ENCODE measurements around the gene MYT1.
"Not testable (repeated sequence)": the region's sequence is repeated elsewhere in the genome, so short reads cannot be mapped to it uniquely, and the experiment has no call there.

MYT1 gene

DNA sequence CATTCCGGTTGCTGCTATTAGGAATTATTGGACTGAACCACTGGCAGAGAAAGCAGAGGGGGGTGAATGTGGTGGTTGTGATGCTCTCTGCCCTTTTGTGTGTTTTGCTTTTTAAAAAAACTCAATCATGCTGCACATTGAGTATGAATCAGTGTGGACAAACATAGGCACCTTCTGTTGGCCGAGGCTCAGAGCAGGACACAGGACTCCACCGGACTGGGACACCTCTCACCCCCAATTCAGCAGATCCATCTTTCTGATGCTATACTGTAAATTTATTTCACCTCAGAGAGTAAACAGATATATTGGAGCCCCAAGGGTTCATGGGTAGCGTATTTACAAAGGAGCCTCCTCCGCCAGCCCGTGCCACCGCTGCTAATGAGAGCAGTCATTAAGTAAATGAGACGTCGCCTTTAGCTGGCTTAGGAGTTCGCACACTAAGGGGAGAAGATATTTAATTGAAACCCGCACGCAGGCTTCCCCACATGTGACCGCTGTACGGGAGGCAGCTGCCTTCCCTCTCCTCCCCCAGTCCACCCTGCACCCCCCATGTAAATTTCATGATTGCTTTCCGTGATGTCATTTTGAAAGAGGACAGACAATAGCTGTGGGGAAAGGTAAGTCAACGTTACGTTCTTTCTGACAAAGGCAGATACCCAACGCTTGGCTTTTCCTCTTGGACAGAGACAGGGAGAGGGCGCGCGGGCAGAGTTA, at the start of gene MYT1:
Gene MYT1 (plus strand): TSS at position 330 of the 714 bp plus-strand sequence. CDS start 34,410 bp downstream, outside the sequence.
- DNase-seq (ENCODE audit: low read depth in 2 of 2): no peak

GRCh38 chr20:64115171-64115911, 48.9 kb upstream of the MYT1 start:
- no peak for DNase-seq (ENCODE audit: low read depth in 2 of 2)

GRCh38 chr20:64116016-64116415, 48.2 kb upstream of the MYT1 start:
- DNase-seq (ENCODE audit: low read depth in 2 of 2): no peak

DNA sequence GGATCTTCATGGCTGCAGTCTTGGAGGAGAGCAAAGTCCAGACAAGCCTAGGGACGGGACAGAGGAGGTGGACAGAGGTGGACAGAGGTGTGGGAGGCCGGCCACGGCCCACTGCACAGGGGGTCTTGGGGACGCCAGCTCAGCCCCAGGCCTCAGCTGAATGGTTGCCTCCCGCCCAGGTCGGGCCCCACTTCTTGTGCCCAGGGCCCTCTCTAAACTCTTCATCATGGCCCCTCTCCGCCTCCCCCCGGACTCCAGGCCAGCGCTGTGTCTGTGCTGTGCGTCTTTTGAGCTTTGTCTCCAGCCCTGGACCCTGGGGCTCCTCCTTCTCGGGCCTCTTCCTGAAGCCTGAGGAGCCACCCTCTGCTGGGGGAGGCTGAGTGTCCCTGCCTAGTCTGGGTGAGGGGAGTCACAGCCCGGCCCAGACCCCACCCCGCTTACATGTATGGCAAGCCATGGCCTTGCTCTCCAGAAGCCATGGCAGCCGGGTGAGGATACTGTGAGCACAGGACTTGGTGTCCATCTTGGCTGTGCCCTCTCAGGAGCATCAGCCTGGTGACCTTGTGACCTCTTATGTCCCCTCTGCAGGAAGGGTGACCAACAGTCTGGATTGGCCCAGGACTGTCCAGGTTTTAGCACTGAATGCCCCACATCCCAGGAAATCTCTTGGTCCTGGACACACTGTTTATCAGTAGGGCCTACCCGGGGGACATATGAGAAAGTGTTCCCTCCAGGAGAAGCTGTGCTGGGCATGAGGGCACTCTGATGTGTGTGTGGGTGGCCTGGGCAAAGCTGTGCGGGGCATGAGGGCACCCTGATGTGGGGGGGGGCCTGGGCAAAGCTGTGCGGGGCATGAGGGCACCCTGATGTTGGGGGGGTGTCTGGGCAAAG, 47.5 kb upstream of the MYT1 start:
- no peak for DNase-seq (ENCODE audit: low read depth in 2 of 2)

DNA sequence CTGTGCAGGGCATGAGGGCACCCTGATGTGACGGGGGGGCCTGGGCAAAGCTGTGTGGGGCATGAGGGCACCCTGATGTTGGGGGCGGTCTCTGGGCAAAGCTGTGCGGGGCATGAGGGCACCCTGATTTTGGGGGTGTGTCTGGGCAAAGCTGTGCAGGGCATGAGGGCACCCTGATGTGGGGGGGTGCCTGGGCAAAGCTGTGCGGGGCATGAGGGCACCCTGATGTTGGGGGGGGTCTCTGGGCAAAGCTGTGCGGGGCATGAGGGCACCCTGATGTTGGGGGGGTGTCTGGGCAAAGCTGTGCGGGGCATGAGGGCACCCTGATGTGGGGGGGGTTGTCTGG, 46.8 kb upstream of the MYT1 start:
- not testable (repeated sequence) for DNase-seq (ENCODE audit: low read depth in 2 of 2)

DNA sequence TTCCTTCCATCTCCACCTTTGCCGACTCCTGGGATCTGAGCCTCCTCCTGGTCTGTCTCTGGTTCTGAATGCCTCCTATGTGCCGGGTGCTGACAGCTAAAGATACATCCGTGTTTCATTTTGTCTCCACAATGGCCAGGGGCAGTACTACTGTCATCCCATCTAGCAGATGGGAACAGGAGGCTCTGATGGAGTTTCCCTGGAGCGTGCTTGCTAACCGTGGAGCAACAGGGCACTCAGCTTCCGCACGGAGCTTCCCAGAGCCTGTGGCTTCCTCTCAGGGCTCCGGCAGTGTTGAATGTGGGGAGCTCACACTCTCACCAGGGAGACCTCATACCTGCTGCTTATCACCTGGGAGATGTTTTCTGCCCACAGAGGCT, 45.0 kb upstream of the MYT1 start:
- DNase-seq (ENCODE audit: low read depth in 2 of 2): no peak

- DNase-seq (ENCODE audit: low read depth in 2 of 2): no peak
Observed at GRCh38 chr20:64119681-64120341, 44.4 kb upstream of the MYT1 start.

DNA sequence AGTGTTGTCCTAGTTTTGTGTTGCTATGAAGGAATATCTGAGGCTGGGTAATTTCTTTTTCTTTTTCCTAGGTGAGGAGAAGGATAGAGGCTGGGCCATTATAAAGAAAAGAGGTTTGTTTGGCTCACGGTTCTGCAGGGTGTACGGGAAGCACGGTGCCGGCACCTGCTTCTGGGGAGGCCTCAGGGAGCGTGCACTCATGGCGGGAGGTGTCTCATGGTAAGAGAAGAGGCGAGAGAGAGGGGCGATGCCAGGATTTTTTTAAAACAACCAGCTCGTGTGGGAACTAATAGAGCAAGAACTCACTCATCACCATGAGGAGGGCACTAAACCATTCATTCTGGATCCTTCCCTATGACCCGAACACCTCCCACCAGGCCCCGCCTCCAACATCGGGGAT, 42.7 kb upstream of the MYT1 start:
- DNase-seq (ENCODE audit: low read depth in 2 of 2): no peak

DNA sequence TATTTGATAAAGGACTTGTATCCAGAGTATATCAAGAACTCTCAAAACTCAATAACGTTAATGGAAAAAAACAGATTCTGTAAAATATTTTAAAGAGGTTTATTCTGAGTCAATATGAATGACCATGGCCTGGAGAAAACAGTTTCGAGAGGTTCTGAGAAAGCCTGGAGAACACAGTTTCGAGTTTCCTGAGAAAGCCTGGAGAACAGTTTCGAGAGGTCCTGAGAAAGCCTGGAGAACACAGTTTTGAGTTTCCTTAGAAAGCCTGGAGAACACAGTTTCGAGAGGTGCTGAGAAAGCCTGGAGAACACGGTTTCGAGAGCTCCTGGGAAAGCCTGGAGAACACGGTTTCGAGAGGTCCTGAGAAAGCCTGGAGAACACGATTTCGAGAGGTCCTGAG, 41.3 kb upstream of the MYT1 start:
- not testable (repeated sequence) for DNase-seq (ENCODE audit: low read depth in 2 of 2)

DNA sequence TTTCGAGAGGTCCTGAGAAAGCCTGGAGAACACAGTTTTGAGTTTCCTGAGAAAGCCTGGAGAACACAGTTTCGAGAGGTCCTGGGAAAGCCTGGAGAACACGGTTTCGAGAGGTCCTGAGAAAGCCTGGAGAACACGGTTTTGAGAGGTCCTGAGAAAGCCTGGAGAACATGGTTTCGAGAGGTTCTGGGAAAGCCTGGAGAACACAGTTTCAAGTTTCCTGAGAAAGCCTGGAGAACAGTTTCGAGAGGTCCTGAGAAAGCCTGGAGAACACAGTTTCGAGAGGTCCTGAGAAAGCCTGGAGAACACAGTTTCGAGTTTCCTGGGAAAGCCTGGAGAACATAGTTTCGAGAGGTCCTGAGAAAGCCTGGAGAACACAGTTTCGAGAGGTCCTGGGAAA, 40.7 kb upstream of the MYT1 start:
- DNase-seq (ENCODE audit: low read depth in 2 of 2): not testable (repeated sequence)

- no peak for DNase-seq (ENCODE audit: low read depth in 2 of 2)
Observed at GRCh38 chr20:64129146-64129782, 35.0 kb upstream of the MYT1 start.

DNA sequence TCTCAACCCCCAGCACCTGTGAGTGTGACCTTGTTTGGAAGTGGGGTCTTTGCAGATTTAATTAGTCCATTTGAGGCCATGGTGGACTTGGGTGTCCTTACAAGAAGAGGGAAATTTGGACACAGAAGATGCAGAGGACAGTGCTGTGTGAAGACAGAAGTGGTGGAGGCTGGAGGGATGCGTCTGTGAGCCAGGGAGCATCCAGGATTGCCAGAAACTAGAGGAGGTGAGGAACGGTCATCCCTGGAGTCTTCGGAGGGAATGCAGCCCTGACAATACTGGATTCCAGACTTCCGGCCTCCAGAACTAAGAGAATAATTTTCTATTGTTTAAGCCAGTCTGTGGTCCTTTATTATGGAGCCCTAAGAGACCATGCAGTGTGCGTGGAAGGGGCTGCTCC, 34.0 kb upstream of the MYT1 start:
- DNase-seq (ENCODE audit: low read depth in 2 of 2): no peak

GRCh38 chr20:64130876-64131275, 33.4 kb upstream of the MYT1 start:
- DNase-seq (ENCODE audit: low read depth in 2 of 2): no peak

DNA sequence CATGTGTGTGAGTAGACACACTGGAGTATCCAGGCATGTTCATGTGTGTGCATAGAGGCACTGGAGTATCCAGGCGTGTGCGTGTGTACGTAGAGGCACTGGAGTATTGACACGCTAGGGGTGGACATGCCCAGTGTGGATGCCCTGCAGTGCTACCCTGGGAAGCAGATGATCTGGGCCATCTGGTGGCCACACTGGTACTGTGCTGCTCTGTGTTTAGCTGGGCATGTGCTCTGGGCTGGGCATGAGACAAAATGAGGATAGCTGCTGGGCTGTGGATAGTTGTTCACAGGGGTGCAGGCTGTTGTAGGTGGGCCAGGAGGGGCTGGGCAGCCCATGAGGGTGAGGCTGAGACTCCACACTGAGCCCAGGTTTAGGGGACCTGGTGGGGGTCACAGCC, 32.8 kb upstream of the MYT1 start:
- no peak for DNase-seq (ENCODE audit: low read depth in 2 of 2)

DNA sequence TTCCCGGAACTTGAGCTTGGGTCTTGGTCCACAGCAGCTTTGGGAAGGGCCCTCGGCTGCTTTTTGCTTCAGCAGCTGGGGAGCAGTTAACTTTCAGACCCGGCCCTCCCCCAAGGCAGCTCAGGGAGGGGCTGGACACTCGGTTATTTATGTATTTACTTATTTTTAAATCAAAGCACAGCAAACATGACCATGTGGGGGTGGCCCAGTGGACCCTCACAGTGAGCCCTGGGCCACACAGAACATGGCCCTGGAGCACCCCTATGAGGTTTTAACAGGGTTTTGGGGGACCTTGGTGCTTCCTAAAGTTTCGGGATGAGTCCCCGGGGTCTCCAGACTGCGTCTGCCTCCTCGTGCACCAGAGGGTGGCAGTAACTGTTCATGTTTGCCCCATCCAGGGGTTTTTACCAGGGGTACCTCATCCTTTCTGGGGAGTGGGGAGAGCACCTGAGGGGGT, 30.3 kb upstream of the MYT1 start:
- DNase-seq (ENCODE audit: low read depth in 2 of 2): no peak

GRCh38 chr20:64134744-64135143, 29.5 kb upstream of the MYT1 start:
- DNase-seq (ENCODE audit: low read depth in 2 of 2): not testable (repeated sequence)

- DNase-seq (ENCODE audit: low read depth in 2 of 2): no peak
Observed at GRCh38 chr20:64136004-64136710, 28.1 kb upstream of the MYT1 start.

DNA sequence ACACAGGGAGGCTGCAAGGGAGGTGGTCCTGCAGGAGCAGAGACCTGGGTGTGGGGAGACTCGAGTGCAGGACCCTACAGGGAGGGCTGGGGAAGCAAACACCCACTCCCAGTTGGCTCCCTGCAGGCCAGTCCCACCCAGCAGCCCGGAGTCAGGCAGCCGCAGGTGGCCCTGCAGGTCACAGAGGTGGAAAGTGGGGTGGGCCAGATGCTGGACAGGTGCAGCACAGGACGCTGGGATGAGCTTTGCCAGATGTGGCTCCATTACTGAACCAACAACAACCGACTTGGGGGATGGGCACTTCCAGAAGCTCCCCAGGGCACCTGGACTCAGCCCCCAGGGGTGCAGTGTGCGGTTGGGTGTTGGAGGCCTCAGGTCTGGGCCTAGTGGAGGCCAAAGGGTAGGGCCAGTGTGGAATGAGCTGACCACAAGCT, 26.6 kb upstream of the MYT1 start:
- no peak for DNase-seq (ENCODE audit: low read depth in 2 of 2)

GRCh38 chr20:64138276-64138815, 25.9 kb upstream of the MYT1 start:
- DNase-seq (ENCODE audit: low read depth in 2 of 2): no peak
